PC-9 (cell line): ENCODE results near the gene HMGN3. TPM values are rescaled to one million over a fixed set of nuclear protein-coding genes. Genes with fewer than 3 reads are reported as not detected.
A peak's percentile ranks its signal among the peaks of the same experiment; 100 is the strongest.

Experiments
- BruUV-seq: library from RNA; stranded (reverse); fragments of 400-500 nt; replicated peaks from 2 replicates; lab custom pipeline; 2021; lab: Mats Ljungman, UMichigan
- CTCF ChIA-PET: fragments of 300-600 bp; sonication (Branson Sonifier 250); formaldehyde crosslinking; loops from one replicate; lab custom pipeline; 2022; ENCODE audit warnings: antibody characterized with exemption; lab: Charles Lee
- POLR2A ChIA-PET: fragments of 300-600 bp; sonication (Branson Sonifier 250); formaldehyde crosslinking; loops from one replicate; lab custom pipeline; 2022; ENCODE audit warnings: antibody characterized with exemption; ENCODE audit not compliant: unreplicated experiment; lab: Charles Lee
- DNase-seq, 2 experiments: peaks; one replicate each; pipeline versions ENCODE4 v3.0.0 to v3.0.0-alpha.2; 2015 to 2022; ENCODE audit warnings: mixed read lengths in 1 of 2
- H2AFZ ChIP-seq: fragments of 200-600 bp; sonication (generic); 2 replicates; pipeline ENCODE4 v1.8.1; 2017; ENCODE audit warnings: antibody characterized with exemption
- H3F3A ChIP-seq: fragments of 200-600 bp; sonication (generic); 2 replicates; pipeline ENCODE4 v1.8.1; 2017; ENCODE audit warnings: antibody characterized with exemption, mild to moderate bottlenecking, low read depth; ENCODE audit not compliant: insufficient read depth
- H3K27ac ChIP-seq: fragments of 200-600 bp; sonication (generic); 2 replicates; pipeline ENCODE4 v1.6.1; 2016; ENCODE audit warnings: mixed run types
- H3K27me3 ChIP-seq: fragments of 200-600 bp; sonication (generic); 2 replicates; pipeline ENCODE4 v1.6.1; 2016; ENCODE audit warnings: low read depth, mixed run types; ENCODE audit not compliant: insufficient read depth
- H3K36me3 ChIP-seq: fragments of 200-600 bp; sonication (generic); 2 replicates; pipeline ENCODE4 v1.6.1; 2016; ENCODE audit warnings: low read depth, mixed run types
- H3K4me1 ChIP-seq: fragments of 200-600 bp; sonication (generic); replicated peaks from 2 replicates; pipeline ENCODE4 v1.6.1; 2016; ENCODE audit warnings: mixed run types; ENCODE audit not compliant: insufficient read depth
- H3K4me2 ChIP-seq: fragments of 200-600 bp; sonication (generic); 2 replicates; pipeline ENCODE4 v1.6.1; 2017; ENCODE audit warnings: mixed run types
- H3K4me3 ChIP-seq: fragments of 200-600 bp; sonication (generic); 2 replicates; pipeline ENCODE4 v1.6.1; 2016; ENCODE audit warnings: mixed run types
- H3K79me2 ChIP-seq: fragments of 200-600 bp; sonication (generic); 2 replicates; pipeline ENCODE4 v1.6.1; 2017; ENCODE audit warnings: low read depth, mixed run types
- H3K9me2 ChIP-seq: fragments of 200-600 bp; sonication (generic); 2 replicates; pipeline ENCODE4 v1.8.1; 2017; ENCODE audit warnings: mild to moderate bottlenecking; ENCODE audit not compliant: insufficient read depth
- H3K9me3 ChIP-seq: fragments of 200-600 bp; sonication (generic); 2 replicates; pipeline ENCODE4 v1.8.1; 2016; ENCODE audit warnings: low read depth; ENCODE audit not compliant: insufficient read depth
- H4K20me1 ChIP-seq: fragments of 200-600 bp; sonication (generic); 2 replicates; pipeline ENCODE4 v1.8.1; 2017; ENCODE audit not compliant: insufficient read depth
- EZH2 ChIP-seq: fragments of 200-600 bp; sonication (generic); IDR thresholded peaks from 2 replicates; pipeline ENCODE4 v1.8.0; 2017; ENCODE audit warnings: antibody characterized with exemption, low read depth
- intact Hi-C: fragments of 100-400 bp; cut with micrococcal nuclease; formaldehyde crosslinking; loops from one replicate; pipeline ENCODE4 v1.10.0; 2022; ENCODE audit not compliant: unreplicated experiment
- total RNA-seq: library from RNA; stranded (reverse); gene quantifications from 2 replicates; pipeline ENCODE4 v1.2.3, GENCODE V29; 2021
- TF ChIP-seq, protein P1 (sequence below): fragments of 200-600 bp; sonication (generic); conservative IDR thresholded peaks from 2 replicates; pipeline ENCODE4 v1.6.1; 2017; ENCODE audit warnings: mixed run types, antibody characterized with exemption, mild to moderate bottlenecking, moderate library complexity

The HMGN3 gene
- total RNA-seq, 1 experiment from 2014 or later: 62.3 TPM

- no peak overlapping the region for H3K27ac ChIP-seq
- no peaks in the 10 kb centered on the region for H3K9me2 ChIP-seq
- H3K9me3 ChIP-seq: no peaks in the 10 kb centered on the region
- H3F3A ChIP-seq: no peaks in the 10 kb centered on the region
- peaks cover 19% of the 10 kb centered on the region for H3K4me1 ChIP-seq
- no peak overlapping the region for H3K4me3 ChIP-seq
- H3K4me2 ChIP-seq: no peak overlapping the region
- CTCF ChIA-PET: no interaction called here
- H4K20me1 ChIP-seq: no peaks in the 10 kb centered on the region
- TF ChIP-seq EZH2: no peak
- TF ChIP-seq, protein P1, sequence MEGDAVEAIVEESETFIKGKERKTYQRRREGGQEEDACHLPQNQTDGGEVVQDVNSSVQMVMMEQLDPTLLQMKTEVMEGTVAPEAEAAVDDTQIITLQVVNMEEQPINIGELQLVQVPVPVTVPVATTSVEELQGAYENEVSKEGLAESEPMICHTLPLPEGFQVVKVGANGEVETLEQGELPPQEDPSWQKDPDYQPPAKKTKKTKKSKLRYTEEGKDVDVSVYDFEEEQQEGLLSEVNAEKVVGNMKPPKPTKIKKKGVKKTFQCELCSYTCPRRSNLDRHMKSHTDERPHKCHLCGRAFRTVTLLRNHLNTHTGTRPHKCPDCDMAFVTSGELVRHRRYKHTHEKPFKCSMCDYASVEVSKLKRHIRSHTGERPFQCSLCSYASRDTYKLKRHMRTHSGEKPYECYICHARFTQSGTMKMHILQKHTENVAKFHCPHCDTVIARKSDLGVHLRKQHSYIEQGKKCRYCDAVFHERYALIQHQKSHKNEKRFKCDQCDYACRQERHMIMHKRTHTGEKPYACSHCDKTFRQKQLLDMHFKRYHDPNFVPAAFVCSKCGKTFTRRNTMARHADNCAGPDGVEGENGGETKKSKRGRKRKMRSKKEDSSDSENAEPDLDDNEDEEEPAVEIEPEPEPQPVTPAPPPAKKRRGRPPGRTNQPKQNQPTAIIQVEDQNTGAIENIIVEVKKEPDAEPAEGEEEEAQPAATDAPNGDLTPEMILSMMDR: no peak
- no TSS peak for BruUV-seq
- intact Hi-C loops: no loop called here
- no peak for DNase-seq
- H3K36me3 ChIP-seq: no peaks in the 10 kb centered on the region
- H3K27me3 ChIP-seq: no peaks in the 10 kb centered on the region
- H2AFZ ChIP-seq: no peak overlapping the region
- POLR2A ChIA-PET: interaction anchor here (0.6 kb wide), 1 partner anchor 460 kb away, joined by 3 read pairs; no protein-coding TSS in a partner anchor
- H3K79me2 ChIP-seq: no peaks in the 10 kb centered on the region
These were observed 6.7 kb upstream of the HMGN3 start for GRCh38 chr6:79241228-79241627.

GRCh38 chr6:79240509-79240908, 6.0 kb upstream of the HMGN3 start:
- Histone ChIP-seq H2AFZ (no peak overlapping the region), H3K9me3 (no peaks in the 10 kb centered on the region), H3F3A (no peaks in the 10 kb centered on the region), H3K4me2 (no peak overlapping the region), H3K79me2 (no peaks in the 10 kb centered on the region), H3K4me3 (no peak overlapping the region), H3K27ac (no peak overlapping the region), H3K9me2 (no peaks in the 10 kb centered on the region), H3K4me1 (peaks cover 19% of the 10 kb centered on the region), H4K20me1 (no peaks in the 10 kb centered on the region), H3K27me3 (no peaks in the 10 kb centered on the region), H3K36me3 (no peaks in the 10 kb centered on the region)
- BruUV-seq: no TSS peak
- intact Hi-C loops: no loop called here
- no peak for TF ChIP-seq EZH2
- TF ChIP-seq, protein P1: no peak
- DNase-seq: peak; percentile 15 to 63
- POLR2A ChIA-PET: interaction anchor here (0.6 kb wide), 2 partner anchors 28 to 461 kb away, joined by 3 to 5 read pairs; no protein-coding TSS in a partner anchor
- CTCF ChIA-PET: no interaction called here

- Histone ChIP-seq H3K27ac (no peak overlapping the region), H3K36me3 (no peaks in the 10 kb centered on the region), H3K9me2 (no peaks in the 10 kb centered on the region), H3K79me2 (no peaks in the 10 kb centered on the region), H4K20me1 (no peaks in the 10 kb centered on the region), H3K27me3 (no peaks in the 10 kb centered on the region), H3K4me1 (peaks cover 19% of the 10 kb centered on the region), H3K9me3 (no peaks in the 10 kb centered on the region), H3F3A (no peaks in the 10 kb centered on the region), H2AFZ (no peak overlapping the region), H3K4me3 (no peak overlapping the region), H3K4me2 (0 out of 2 replicates have a peak overlapping the region, but pooled peaks have one; percentile 16)
- intact Hi-C loops: no loop called here
- no TSS peak for BruUV-seq
- TF ChIP-seq, protein P1: no peak
- no peak for TF ChIP-seq EZH2
- DNase-seq: no peak
- CTCF ChIA-PET: interaction anchor here (0.5 kb wide), 1 partner anchor 11 kb away, joined by 4 read pairs; no protein-coding TSS in a partner anchor
- POLR2A ChIA-PET: interaction anchor here (0.6 kb wide), 2 partner anchors 28 to 393 kb away, joined by 3 to 5 read pairs; no protein-coding TSS in a partner anchor
These were observed 5.2 kb upstream of the HMGN3 start for GRCh38 chr6:79239536-79240168.
